Astrocyte (in vitro differentiated cells and primary cell): ENCODE results near the gene EIF2S2. TPM values are rescaled to one million over a fixed set of nuclear protein-coding genes. Genes with fewer than 3 reads are reported as not detected.

Experiments
- DNase-seq: peaks from one replicate; pipeline ENCODE4 v3.0.0-alpha.2; 2010; ENCODE audit warnings: low read depth
- FAIRE-seq: peaks from 2 replicates; lab custom pipeline; 2011; peaks lifted over from hg19 to GRCh38; lab: Jason Lieb, UNC
- H2AFZ ChIP-seq: 2 replicates; pipeline ENCODE4 v1.6.0; 2012; ENCODE audit warnings: low read depth, low read length, inconsistent platforms
- H3K27ac ChIP-seq: 2 replicates; pipeline ENCODE4 v1.5.1; 2011; ENCODE audit warnings: low read depth, low read length, inconsistent platforms
- H3K27me3 ChIP-seq: 2 replicates; pipeline ENCODE4 v1.6.0; 2011; ENCODE audit warnings: low read length, inconsistent platforms; ENCODE audit not compliant: insufficient read depth
- H3K36me3 ChIP-seq: 2 replicates; pipeline ENCODE4 v1.5.1; 2011; ENCODE audit warnings: low read length, inconsistent platforms; ENCODE audit not compliant: insufficient read depth
- H3K4me1 ChIP-seq: 2 replicates; pipeline ENCODE4 v1.5.1; 2011; ENCODE audit warnings: low read length, inconsistent platforms; ENCODE audit not compliant: insufficient read depth
- H3K4me2 ChIP-seq: 2 replicates; pipeline ENCODE4 v1.6.0; 2012; ENCODE audit warnings: low read length, inconsistent platforms
- H3K4me3 ChIP-seq: 2 replicates; pipeline ENCODE4 v1.5.1; 2011; ENCODE audit warnings: low read depth, mild to moderate bottlenecking, low read length, inconsistent platforms; ENCODE audit not compliant: insufficient read depth
- H3K79me2 ChIP-seq: 2 replicates; pipeline ENCODE4 v1.6.0; 2012; ENCODE audit warnings: mild to moderate bottlenecking, low read length, inconsistent platforms; ENCODE audit not compliant: insufficient read depth
- H3K9ac ChIP-seq: 2 replicates; pipeline ENCODE4 v1.6.0; 2012; ENCODE audit warnings: mild to moderate bottlenecking, low read length, inconsistent platforms
- H3K9me3 ChIP-seq: 2 replicates; pipeline ENCODE4 v1.5.1; 2012; ENCODE audit warnings: low read depth, mild to moderate bottlenecking, low read length, inconsistent platforms; ENCODE audit not compliant: insufficient read depth
- H4K20me1 ChIP-seq: 2 replicates; pipeline ENCODE4 v1.6.0; 2012; ENCODE audit warnings: low read length, inconsistent platforms; ENCODE audit not compliant: insufficient read depth
- H3K27ac Mint-ChIP-seq: one replicate; pipeline ENCODE4 v1.8.0; 2021; ENCODE audit warnings: mild to moderate bottlenecking, mixed read lengths; ENCODE audit not compliant: unreplicated experiment
- H3K27me3 Mint-ChIP-seq: one replicate; pipeline ENCODE4 v1.8.0; 2021; ENCODE audit warnings: low read depth, mixed read lengths; ENCODE audit not compliant: unreplicated experiment
- H3K36me3 Mint-ChIP-seq: one replicate; pipeline ENCODE4 v1.8.0; 2021; ENCODE audit warnings: low read depth, mixed read lengths; ENCODE audit not compliant: unreplicated experiment
- H3K4me1 Mint-ChIP-seq: one replicate; pipeline ENCODE4 v1.8.0; 2021; ENCODE audit warnings: low read depth, mixed read lengths; ENCODE audit not compliant: unreplicated experiment
- H3K4me3 Mint-ChIP-seq: one replicate; pipeline ENCODE4 v1.8.0; 2021; ENCODE audit warnings: mild to moderate bottlenecking, moderate library complexity, mixed read lengths; ENCODE audit not compliant: unreplicated experiment
- H3K9me3 Mint-ChIP-seq: one replicate; pipeline ENCODE4 v1.8.0; 2021; ENCODE audit warnings: mild to moderate bottlenecking, mixed read lengths; ENCODE audit not compliant: unreplicated experiment
- CTCF ChIP-seq: IDR thresholded peaks from 2 replicates; pipeline ENCODE4 v1.5.1; 2011; ENCODE audit warnings: low read depth, mild to moderate bottlenecking, inconsistent platforms, low read length, moderate library complexity; ENCODE audit not compliant: insufficient read depth
- EZH2 ChIP-seq: IDR thresholded peaks from 2 replicates; pipeline ENCODE4 v1.6.1; 2012; ENCODE audit warnings: mild to moderate bottlenecking, low read length, inconsistent platforms; ENCODE audit not compliant: insufficient read depth
- total RNA-seq: library from RNA; stranded (reverse); gene quantifications from 2 replicates; pipeline ENCODE4 v1.2.1, GENCODE V29; 2021

EIF2S2 gene
- total RNA-seq, 1 donor from 2014 or later: 122 TPM

DNA sequence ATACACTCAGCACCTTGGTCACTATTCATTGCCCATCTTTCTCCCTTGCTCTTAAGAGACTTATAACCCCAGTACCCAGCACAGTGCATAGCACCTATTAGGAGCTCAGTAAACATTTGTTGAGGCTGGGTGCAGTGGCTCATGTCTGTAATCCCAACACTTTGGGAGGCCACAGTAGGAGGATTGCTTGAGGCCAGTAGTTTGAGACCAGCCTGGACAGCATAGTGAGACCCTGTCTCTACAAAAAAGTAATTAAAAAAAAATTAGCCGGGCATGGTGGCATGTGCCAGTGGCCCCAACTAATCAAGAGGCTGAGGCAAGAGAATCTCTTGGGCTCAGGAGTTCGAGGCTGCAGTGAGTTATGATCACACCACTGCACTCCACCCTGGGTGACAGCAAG, 8.2 kb upstream of the EIF2S2 start:
- Mint-ChIP-seq H3K4me1 (no peaks in the 10 kb centered on the region), H3K4me3 (no peak overlapping the region), H3K36me3 (no peaks in the 10 kb centered on the region), H3K9me3 (no peaks in the 10 kb centered on the region), H3K27ac (no peak overlapping the region), H3K27me3 (peaks cover 9% of the 10 kb centered on the region)
- Histone ChIP-seq H3K9ac (no peak overlapping the region), H3K27ac (no peak overlapping the region), H3K79me2 (no peaks in the 10 kb centered on the region), H3K36me3 (no peaks in the 10 kb centered on the region), H3K4me1 (no peaks in the 10 kb centered on the region), H4K20me1 (no peaks in the 10 kb centered on the region), H3K4me3 (no peak overlapping the region), H3K27me3 (peaks cover 10% of the 10 kb centered on the region), H2AFZ (no peak overlapping the region), H3K9me3 (no peaks in the 10 kb centered on the region), H3K4me2 (no peak overlapping the region)
- TF ChIP-seq CTCF (no peak), EZH2 (no peak)
- no peak for FAIRE-seq
- no peak for DNase-seq

DNA sequence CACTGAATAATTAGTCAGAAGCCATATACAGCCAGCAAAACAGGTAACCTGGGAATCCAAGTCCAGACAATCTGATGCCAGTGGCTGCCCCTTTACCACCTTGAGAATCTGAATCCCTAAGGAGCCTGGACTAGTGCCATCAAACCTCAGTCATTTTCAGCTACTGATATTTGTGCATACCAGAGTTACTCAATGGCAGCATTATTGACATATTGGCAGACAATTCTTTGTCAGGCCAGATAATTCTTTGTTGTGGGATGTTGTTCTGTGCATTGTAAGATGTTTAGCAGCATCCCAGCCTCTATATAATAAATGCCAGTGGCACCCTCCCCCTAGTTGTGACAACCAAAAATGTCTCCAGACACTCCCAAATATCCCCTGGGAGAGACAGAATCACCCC, 3.2 kb upstream of the EIF2S2 start:
- Histone ChIP-seq H3K4me2 (no peak overlapping the region), H3K27me3 (peaks cover 10% of the 10 kb centered on the region), H4K20me1 (peaks cover 14% of the 10 kb centered on the region), H2AFZ (no peak overlapping the region), H3K4me3 (no peak overlapping the region), H3K9ac (no peak overlapping the region), H3K27ac (no peak overlapping the region), H3K79me2 (peaks cover 18% of the 10 kb centered on the region), H3K4me1 (peaks cover 4% of the 10 kb centered on the region), H3K36me3 (no peaks in the 10 kb centered on the region), H3K9me3 (no peaks in the 10 kb centered on the region)
- DNase-seq: no peak
- peaks cover 9% of the 10 kb centered on the region for H3K27me3 Mint-ChIP-seq
- peaks cover 6% of the 10 kb centered on the region for H3K4me1 Mint-ChIP-seq
- peaks cover 3% of the 10 kb centered on the region for H3K36me3 Mint-ChIP-seq
- H3K4me3 Mint-ChIP-seq: no peak overlapping the region
- no peaks in the 10 kb centered on the region for H3K9me3 Mint-ChIP-seq
- TF ChIP-seq CTCF (no peak), EZH2 (no peak)
- no peak overlapping the region for H3K27ac Mint-ChIP-seq
- FAIRE-seq: no peak

DNA sequence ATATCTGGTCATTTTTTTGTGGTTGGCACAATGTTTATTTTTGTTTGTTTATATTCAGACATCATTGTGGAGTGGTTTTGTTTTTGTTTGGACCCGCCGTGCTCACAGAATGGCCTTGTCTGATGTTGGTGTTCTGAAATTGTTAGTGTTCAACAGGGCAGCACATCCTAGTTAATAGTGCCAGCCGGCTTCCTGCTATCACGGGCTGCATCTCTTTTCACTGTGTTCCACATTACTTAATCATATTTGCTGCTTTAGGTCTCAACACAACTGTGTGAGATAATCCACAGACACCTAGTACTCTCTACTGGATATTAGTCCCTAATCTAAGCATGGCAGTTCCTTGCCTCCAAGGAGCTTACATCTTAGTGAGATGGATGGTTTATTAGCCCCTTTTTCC, 2.8 kb upstream of the EIF2S2 start:
- TF ChIP-seq CTCF: no peak
- no peak for TF ChIP-seq EZH2
- no peak overlapping the region for H3K9ac ChIP-seq
- no peak overlapping the region for H3K27ac Mint-ChIP-seq
- no peak for FAIRE-seq
- peaks cover 23% of the 10 kb centered on the region for H3K79me2 ChIP-seq
- peaks cover 6% of the 10 kb centered on the region for H3K4me1 ChIP-seq
- H2AFZ ChIP-seq: no peak overlapping the region
- H3K4me1 Mint-ChIP-seq: peaks cover 9% of the 10 kb centered on the region
- H3K27me3 Mint-ChIP-seq: peaks cover 9% of the 10 kb centered on the region
- no peaks in the 10 kb centered on the region for H3K9me3 ChIP-seq
- no peak overlapping the region for H3K4me2 ChIP-seq
- H3K9me3 Mint-ChIP-seq: no peaks in the 10 kb centered on the region
- no peaks in the 10 kb centered on the region for H3K36me3 ChIP-seq
- H3K27ac ChIP-seq: no peak overlapping the region
- H3K4me3 Mint-ChIP-seq: no peak overlapping the region
- H3K4me3 ChIP-seq: no peak overlapping the region
- peaks cover 10% of the 10 kb centered on the region for H3K27me3 ChIP-seq
- peaks cover 19% of the 10 kb centered on the region for H4K20me1 ChIP-seq
- no peak for DNase-seq
- peaks cover 5% of the 10 kb centered on the region for H3K36me3 Mint-ChIP-seq
